ENCODE data around the gene UNC13A. TPM values are rescaled to one million over a fixed set of nuclear protein-coding genes. Genes with fewer than 3 reads are reported as not detected.
"Not testable (repeated sequence)": the region's sequence is repeated elsewhere in the genome, so short reads cannot be mapped to it uniquely, and the experiment has no call there.

Gene UNC13A
- total RNA-seq, 1 donor from 2014 or later, result 1.2 TPM

DNA sequence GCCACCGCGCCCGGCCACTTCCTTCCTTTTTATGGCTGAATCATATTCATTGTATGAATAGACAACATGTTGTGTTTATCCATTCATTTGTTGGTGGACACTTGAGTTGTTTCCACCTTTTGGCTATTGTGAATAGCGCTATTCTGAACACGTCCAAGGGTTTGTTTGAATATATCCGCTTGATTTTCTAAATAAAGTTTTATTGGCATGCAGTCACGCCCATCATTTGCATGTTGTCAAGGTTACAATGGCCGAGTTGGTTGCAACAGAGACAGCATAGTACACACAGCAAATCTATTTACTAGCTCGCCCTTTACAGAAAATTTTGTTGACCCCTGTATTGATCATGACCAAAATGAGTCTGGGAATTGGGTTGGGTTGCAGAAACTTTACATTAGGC, 89.2 kb downstream of the UNC13A start:
- no peaks in the 10 kb centered on the region for H3K36me3 Mint-ChIP-seq (ENCODE audit: low read depth, unreplicated experiment)
- TF ChIP-seq, protein P1, sequence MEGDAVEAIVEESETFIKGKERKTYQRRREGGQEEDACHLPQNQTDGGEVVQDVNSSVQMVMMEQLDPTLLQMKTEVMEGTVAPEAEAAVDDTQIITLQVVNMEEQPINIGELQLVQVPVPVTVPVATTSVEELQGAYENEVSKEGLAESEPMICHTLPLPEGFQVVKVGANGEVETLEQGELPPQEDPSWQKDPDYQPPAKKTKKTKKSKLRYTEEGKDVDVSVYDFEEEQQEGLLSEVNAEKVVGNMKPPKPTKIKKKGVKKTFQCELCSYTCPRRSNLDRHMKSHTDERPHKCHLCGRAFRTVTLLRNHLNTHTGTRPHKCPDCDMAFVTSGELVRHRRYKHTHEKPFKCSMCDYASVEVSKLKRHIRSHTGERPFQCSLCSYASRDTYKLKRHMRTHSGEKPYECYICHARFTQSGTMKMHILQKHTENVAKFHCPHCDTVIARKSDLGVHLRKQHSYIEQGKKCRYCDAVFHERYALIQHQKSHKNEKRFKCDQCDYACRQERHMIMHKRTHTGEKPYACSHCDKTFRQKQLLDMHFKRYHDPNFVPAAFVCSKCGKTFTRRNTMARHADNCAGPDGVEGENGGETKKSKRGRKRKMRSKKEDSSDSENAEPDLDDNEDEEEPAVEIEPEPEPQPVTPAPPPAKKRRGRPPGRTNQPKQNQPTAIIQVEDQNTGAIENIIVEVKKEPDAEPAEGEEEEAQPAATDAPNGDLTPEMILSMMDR (IDR thresholded peaks at IDR 0.05; ENCODE audit: unreplicated experiment), result no peak
- peaks cover 10% of the 10 kb centered on the region for H3K4me1 Mint-ChIP-seq (ENCODE audit: unreplicated experiment)
- H3K4me3 Mint-ChIP-seq (ENCODE audit: unreplicated experiment), result no peak overlapping the region
- H3K27ac Mint-ChIP-seq (ENCODE audit: unreplicated experiment), result no peak overlapping the region
- peaks cover 5% of the 10 kb centered on the region for H3K27me3 Mint-ChIP-seq (ENCODE audit: unreplicated experiment)
- no peak for DNase-seq (ENCODE audit: low spot score)
- H3K9me3 Mint-ChIP-seq (ENCODE audit: unreplicated experiment), result no peaks in the 10 kb centered on the region

DNA sequence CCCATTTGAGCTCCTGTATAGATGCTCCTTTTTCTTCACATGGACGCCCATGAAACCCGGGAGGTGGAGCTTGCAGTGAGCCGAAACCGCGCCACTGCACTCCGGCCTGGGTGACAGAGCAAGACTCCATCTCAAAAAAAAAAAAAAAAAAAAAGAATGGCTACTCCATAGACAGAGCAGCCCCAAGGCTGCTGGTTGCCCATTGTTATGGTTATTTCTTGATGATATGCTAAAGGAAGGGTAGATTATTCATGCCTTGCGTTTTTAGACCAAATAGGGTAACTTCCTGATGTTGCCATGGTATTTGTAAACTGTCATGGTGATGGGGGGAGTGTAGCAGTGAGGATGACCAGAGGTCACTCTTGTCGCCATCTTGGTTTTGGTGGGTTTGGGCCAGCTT, 90.1 kb downstream of the UNC13A start:
- not testable (repeated sequence) for H3K27me3 Mint-ChIP-seq (ENCODE audit: unreplicated experiment); DNase-seq (ENCODE audit: low spot score); H3K9me3 Mint-ChIP-seq (ENCODE audit: unreplicated experiment); H3K36me3 Mint-ChIP-seq (ENCODE audit: low read depth, unreplicated experiment); H3K4me3 Mint-ChIP-seq (ENCODE audit: unreplicated experiment); H3K27ac Mint-ChIP-seq (ENCODE audit: unreplicated experiment); H3K4me1 Mint-ChIP-seq (ENCODE audit: unreplicated experiment)

DNA sequence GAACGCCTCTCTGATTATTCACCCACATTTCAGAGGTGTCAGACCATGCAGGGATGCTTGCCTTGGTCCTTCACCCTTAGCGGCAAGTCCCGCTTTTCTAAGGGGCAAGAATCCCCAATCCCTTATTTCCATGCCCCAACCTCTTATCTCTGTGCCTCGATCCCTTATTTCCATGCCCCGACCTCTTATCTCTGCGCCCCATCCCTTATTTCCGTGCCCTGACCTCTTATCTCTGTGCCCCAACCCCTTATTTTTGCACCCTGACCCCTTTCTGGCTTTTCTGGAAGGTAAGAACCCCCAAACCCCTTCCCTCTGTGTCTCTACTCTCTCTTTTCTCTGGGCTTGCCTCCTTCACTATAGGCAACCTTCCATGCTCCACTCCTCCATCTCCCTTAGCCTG, 93.9 kb downstream of the UNC13A start:
- H3K4me1 Mint-ChIP-seq (ENCODE audit: unreplicated experiment), result not testable (repeated sequence)

DNA sequence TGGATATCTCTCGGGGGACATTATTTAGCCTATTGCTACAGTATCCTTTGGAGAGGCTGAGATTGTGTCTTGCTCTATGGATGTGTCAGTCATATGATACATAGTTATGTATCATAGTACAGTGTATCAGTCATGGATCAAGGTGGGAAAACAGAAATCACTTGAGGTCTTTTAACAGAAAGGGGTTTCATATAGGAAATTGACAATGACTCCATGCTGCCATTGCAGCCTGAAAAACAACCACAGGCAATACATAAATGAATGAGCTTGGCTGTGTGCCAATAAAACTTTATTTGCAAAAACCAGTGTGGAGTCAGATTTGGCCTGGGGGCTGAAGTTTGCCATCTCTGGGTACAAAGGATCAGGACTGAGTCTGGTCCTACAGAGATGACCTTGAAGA, 97.3 kb downstream of the UNC13A start:
- Mint-ChIP-seq H3K36me3 (ENCODE audit: low read depth, unreplicated experiment) (no peaks in the 10 kb centered on the region), H3K4me3 (ENCODE audit: unreplicated experiment) (no peak overlapping the region), H3K9me3 (ENCODE audit: unreplicated experiment) (no peaks in the 10 kb centered on the region), H3K27me3 (ENCODE audit: unreplicated experiment) (peaks cover 5% of the 10 kb centered on the region), H3K4me1 (ENCODE audit: unreplicated experiment) (no peaks in the 10 kb centered on the region), H3K27ac (ENCODE audit: unreplicated experiment) (no peak overlapping the region)
- no peak for DNase-seq (ENCODE audit: low spot score)
- TF ChIP-seq, protein P1 (IDR thresholded peaks at IDR 0.05; ENCODE audit: unreplicated experiment), result no peak

More for the DNA sequence above, 93.9 kb downstream of the UNC13A start:
- not testable (repeated sequence) for H3K9me3 Mint-ChIP-seq (ENCODE audit: unreplicated experiment); H3K27ac Mint-ChIP-seq (ENCODE audit: unreplicated experiment); H3K36me3 Mint-ChIP-seq (ENCODE audit: low read depth, unreplicated experiment); H3K4me3 Mint-ChIP-seq (ENCODE audit: unreplicated experiment); H3K27me3 Mint-ChIP-seq (ENCODE audit: unreplicated experiment); DNase-seq (ENCODE audit: low spot score)

DNA sequence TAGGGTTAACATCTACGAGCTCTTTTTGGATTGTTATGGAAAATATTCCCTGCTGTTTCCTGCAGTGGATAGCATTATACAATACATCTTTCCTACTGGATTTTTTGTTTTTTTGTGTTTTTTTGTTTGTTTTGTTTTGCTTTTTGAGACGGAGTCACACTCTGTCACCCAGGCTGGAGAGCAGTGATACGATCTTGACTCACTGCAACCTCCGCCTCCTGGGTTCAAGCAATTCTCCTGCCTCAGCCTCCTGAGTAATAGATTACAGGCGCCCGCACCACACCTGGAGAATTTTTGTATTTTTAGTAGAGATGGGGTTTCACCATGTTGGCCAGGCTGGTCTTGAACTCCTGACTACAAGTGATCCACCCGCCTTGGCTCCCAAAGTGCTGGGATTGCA, 102.8 kb downstream of the UNC13A start:
- H3K27ac Mint-ChIP-seq (ENCODE audit: unreplicated experiment); DNase-seq (ENCODE audit: low spot score); H3K27me3 Mint-ChIP-seq (ENCODE audit: unreplicated experiment); H3K4me1 Mint-ChIP-seq (ENCODE audit: unreplicated experiment); H3K36me3 Mint-ChIP-seq (ENCODE audit: low read depth, unreplicated experiment); H3K4me3 Mint-ChIP-seq (ENCODE audit: unreplicated experiment); H3K9me3 Mint-ChIP-seq (ENCODE audit: unreplicated experiment): not testable (repeated sequence)

DNA sequence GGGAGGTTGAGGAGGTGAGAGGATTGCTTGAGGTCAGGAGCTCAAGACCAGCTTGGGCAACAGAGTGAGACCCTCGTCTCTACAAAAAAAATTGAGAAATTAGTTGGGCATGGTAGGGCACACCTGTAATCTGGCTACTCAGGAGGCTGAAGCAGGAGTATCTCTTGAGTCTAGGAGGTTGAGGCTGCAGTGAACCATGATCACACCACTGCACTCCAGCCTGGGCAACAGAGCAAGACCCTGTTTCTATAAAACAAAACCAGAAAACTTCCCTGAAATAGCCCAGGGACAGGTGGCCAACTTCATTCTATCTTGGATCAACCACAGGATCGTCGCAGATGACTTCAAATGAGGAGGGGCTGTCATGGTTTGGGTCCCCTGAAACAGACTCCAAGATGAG, 104.0 kb downstream of the UNC13A start:
- H3K27ac Mint-ChIP-seq (ENCODE audit: unreplicated experiment), result no peak overlapping the region
- H3K36me3 Mint-ChIP-seq (ENCODE audit: low read depth, unreplicated experiment), result peaks cover 17% of the 10 kb centered on the region

More for the DNA sequence above, 104.0 kb downstream of the UNC13A start:
- Mint-ChIP-seq H3K4me1 (ENCODE audit: unreplicated experiment) (peaks cover 4% of the 10 kb centered on the region), H3K27me3 (ENCODE audit: unreplicated experiment) (peaks cover 4% of the 10 kb centered on the region), H3K4me3 (ENCODE audit: unreplicated experiment) (no peak overlapping the region), H3K9me3 (ENCODE audit: unreplicated experiment) (no peaks in the 10 kb centered on the region)
- TF ChIP-seq, protein P1 (IDR thresholded peaks at IDR 0.05; ENCODE audit: unreplicated experiment), result no peak
- DNase-seq (ENCODE audit: low spot score), result no peak

Data from endothelial cell (in vitro differentiated cells).